Uterus (tissue), 4 donors: ENCODE data around the gene PRDX2. TPM values are rescaled to one million over a fixed set of nuclear protein-coding genes. Genes with fewer than 3 reads are reported as not detected.
A peak's percentile ranks its signal among the peaks of the same experiment; 100 is the strongest.
"Not testable (repeated sequence)": the region's sequence is repeated elsewhere in the genome, so short reads cannot be mapped to it uniquely, and the experiment has no call there.

ENCODE experiments used
- DNase-seq, 2 donors: peaks; one replicate each; pipeline ENCODE4 v3.0.0-alpha.2; 2019 to 2020
- H3K27ac ChIP-seq, 2 donors: fragments of 200-600 bp; sonication (generic); 1 replicate in 1 of 2; 2 replicates in 1 of 2; pipeline ENCODE4 v1.5.1; 2016 to 2018
- H3K27me3 ChIP-seq, 2 donors: fragments of 200-600 bp; sonication (generic); one replicate each; pipeline ENCODE4 v1.5.1; 2018 to 2019; ENCODE audit warnings: control low read depth in 1 of 2
- H3K36me3 ChIP-seq, 2 donors: fragments of 200-600 bp; sonication (generic); one replicate each; pipeline ENCODE4 v1.5.1; 2019; ENCODE audit warnings: control low read depth in 1 of 2
- H3K4me1 ChIP-seq, 2 donors: fragments of 200-600 bp; sonication (generic); one replicate each; pipeline ENCODE4 v1.5.1; 2018 to 2019; ENCODE audit warnings: control low read depth in 1 of 2
- H3K4me3 ChIP-seq, 2 donors: fragments of 200-600 bp; sonication (generic); 1 replicate in 1 of 2; 2 replicates in 1 of 2; pipeline ENCODE4 v1.5.1; 2018 to 2019; ENCODE audit warnings: mild to moderate bottlenecking in 1 of 2
- H3K9me3 ChIP-seq, 2 donors: fragments of 200-600 bp; sonication (generic); one replicate each; pipeline ENCODE4 v1.5.1; 2019; ENCODE audit warnings: control low read depth in 1 of 2
- CTCF ChIP-seq, 4 experiments: fragments of 200-600 bp in 2 of 4; fragments of 450-650 bp in 2 of 4; sonication (generic) in 2 of 4; IDR thresholded peaks; one replicate each; pipeline ENCODE4 v1.5.1; 2016 to 2019; ENCODE audit warnings: antibody characterized with exemption in 4 of 4, mild to moderate bottlenecking in 2 of 4, moderate library complexity in 1 of 4
- POLR2A ChIP-seq, 2 donors: fragments of 450-650 bp; IDR thresholded peaks; one replicate each; pipeline ENCODE4 v1.6.1; 2016; ENCODE audit warnings: antibody characterized with exemption in 2 of 2, mild to moderate bottlenecking in 1 of 2, moderate library complexity in 1 of 2
- intact Hi-C: fragments of 100-400 bp; cut with DNase I; formaldehyde crosslinking; loops from one replicate; pipeline ENCODE4 v1.15.1; 2023; ENCODE audit warnings: low total_unique reads
- total RNA-seq, 4 donors: library from RNA; depleted of rRNA in 3 of 4; stranded (reverse); fragments of >200 nt in 3 of 4; gene quantifications; one replicate each; pipeline versions ENCODE4 v1.1.0 to v1.2.4, GENCODE V29; 2014 to 2023
- donor health status: DM: yes; HTN: yes; CAD: no.

Gene PRDX2
- total RNA-seq, 4 donors from 2014 or later = 148 to 178 (median 163) TPM

GRCh38 chr19:12825254-12826131 lies 23.9 kb upstream of the PRDX2 start:
- no peak for TF ChIP-seq POLR2A (IDR thresholded peaks at IDR 0.05)
- H3K36me3 ChIP-seq = no peaks in the 10 kb centered on the region
- no peak for DNase-seq
- H3K4me1 ChIP-seq = no peaks in the 10 kb centered on the region
- peaks cover 8 to 33% of the 10 kb centered on the region in 2 donors for H3K27me3 ChIP-seq
- H3K27ac ChIP-seq = no peak overlapping the region
- intact Hi-C loops = no loop called here
- no peak overlapping the region for H3K4me3 ChIP-seq
- H3K9me3 ChIP-seq = no peaks in the 10 kb centered on the region

GRCh38 chr19:12821761-12822160 lies 20.2 kb upstream of the PRDX2 start:
- Histone ChIP-seq H3K27me3 (peaks cover 8 to 14% of the 10 kb centered on the region in 2 donors), H3K9me3 (no peaks in the 10 kb centered on the region), H3K4me3 (no peak overlapping the region), H3K4me1 (no peaks in the 10 kb centered on the region), H3K36me3 (no peaks in the 10 kb centered on the region), H3K27ac (no peak overlapping the region)
- TF ChIP-seq CTCF (IDR thresholded peaks at IDR 0.05) (no peak), POLR2A (IDR thresholded peaks at IDR 0.05) (no peak)
- no peak for DNase-seq
- intact Hi-C loops = no loop called here

DNA sequence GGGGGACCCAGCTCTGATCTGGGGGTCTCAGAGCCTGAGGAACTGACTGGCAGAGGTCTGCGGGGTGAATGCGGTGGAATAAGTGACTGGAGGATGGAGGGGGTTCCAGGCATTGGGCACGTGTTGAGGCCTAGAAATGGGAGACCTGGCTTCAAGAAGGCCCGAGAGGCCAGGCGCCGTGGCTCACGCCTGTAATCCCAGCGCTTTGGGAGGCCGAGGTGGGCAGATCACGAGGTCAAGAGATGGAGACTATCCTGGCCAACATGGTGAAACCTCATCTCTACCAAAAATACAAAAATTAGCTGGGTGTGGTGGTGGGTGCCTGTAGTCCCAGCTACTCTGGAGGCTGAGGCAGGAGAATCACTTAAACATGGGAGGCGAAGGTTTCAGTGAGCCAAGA lies 16.2 kb upstream of the PRDX2 start:
- intact Hi-C loops, H3K4me3 ChIP-seq: not testable (repeated sequence)

GRCh38 chr19:12817188-12817587 lies 15.6 kb upstream of the PRDX2 start:
- H3K4me3 ChIP-seq, intact Hi-C loops, H3K27me3 ChIP-seq: not testable (repeated sequence)

More for the DNA sequence above, 16.2 kb upstream of the PRDX2 start:
- not testable (repeated sequence) for DNase-seq, H3K36me3 ChIP-seq, H3K9me3 ChIP-seq, H3K27ac ChIP-seq, H3K27me3 ChIP-seq, H3K4me1 ChIP-seq

DNA sequence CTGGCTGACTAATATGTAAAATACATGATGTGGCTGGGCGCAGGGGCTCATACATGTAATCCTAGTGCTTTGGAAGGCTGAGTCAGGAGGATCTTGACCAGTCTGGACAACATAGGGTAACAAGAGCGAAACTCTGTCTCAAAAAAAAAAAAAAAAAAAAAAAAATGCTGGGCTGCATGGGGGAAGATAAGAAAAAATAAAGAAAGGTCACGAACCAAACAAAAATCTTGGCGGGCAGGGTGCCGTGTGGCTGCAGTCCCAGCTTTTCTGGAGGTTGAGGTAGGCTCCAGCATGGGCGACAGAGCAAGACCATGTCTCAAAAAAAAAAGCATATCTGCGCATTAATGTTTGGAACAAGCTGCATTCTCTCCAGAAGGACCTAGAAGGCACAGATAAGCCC lies 13.5 kb upstream of the PRDX2 start:
- intact Hi-C loops = no loop called here
- no peak for DNase-seq
- Histone ChIP-seq H3K27ac (no peak overlapping the region), H3K36me3 (no peaks in the 10 kb centered on the region), H3K27me3 (no peaks in the 10 kb centered on the region), H3K4me1 (no peaks in the 10 kb centered on the region), H3K4me3 (no peak overlapping the region), H3K9me3 (no peaks in the 10 kb centered on the region)
- TF ChIP-seq CTCF (IDR thresholded peaks at IDR 0.05) = no peak

More at GRCh38 chr19:12817188-12817587, 15.6 kb upstream of the PRDX2 start:
- not testable (repeated sequence) for H3K27ac ChIP-seq, H3K36me3 ChIP-seq, H3K4me1 ChIP-seq, DNase-seq, H3K9me3 ChIP-seq

DNA sequence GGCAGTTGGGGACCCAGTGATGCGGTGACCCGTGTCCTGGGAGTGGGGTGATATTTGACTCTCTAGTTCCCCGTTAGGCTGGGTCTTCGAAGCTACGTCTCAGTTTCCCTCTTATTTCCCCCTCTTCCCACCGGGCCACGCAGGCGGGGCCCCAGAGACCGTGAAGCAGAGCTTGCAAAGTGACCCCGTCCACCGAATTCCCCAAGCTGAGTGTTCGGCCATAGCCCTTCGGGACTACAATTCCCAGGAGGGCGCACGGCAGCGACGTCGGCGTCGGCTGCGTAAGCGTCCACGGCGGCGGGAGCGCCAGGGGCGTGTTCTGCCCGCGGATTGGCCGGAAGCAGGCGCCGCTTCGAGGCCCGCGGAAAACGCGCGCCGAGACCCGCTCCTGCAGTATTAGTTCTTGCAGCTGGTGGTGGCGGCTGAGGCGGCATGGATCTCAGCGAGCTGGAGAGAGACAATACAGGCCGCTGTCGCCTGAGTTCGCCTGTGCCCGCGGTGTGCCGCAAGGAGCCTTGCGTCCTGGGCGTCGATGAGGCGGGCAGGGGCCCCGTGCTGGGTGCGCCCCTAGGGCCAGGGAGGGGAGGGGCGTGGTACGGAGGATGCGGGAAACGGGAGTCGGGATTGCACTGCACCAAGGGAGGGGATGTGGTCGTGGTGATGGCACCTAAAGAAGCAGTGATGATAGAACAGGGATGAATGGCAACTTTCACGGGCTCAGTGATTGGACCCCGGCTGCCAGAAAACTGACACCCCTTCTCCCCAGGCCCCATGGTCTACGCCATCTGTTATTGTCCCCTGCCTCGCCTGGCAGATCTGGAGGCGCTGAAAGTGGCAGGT lies 4.9 kb upstream of the PRDX2 start, which contains the start of gene RNASEH2A:
TSS of gene RNASEH2A (plus strand) at position 343 of the 840 bp plus-strand sequence. CDS start at position 433, 90 bp downstream.
- DNase-seq = peak; percentile 85 to 90
- peak within 1 kb of the TSS; percentile 57 to 68 for H3K27ac ChIP-seq
- intact Hi-C loops = no loop called here

More for the DNA sequence above, 4.9 kb upstream of the PRDX2 start, which contains the start of gene RNASEH2A:
- no peaks in the 10 kb centered on the region for H3K36me3 ChIP-seq
- peak in 1 of 2 donors; percentile 42 for TF ChIP-seq POLR2A (IDR thresholded peaks at IDR 0.05)
- TF ChIP-seq CTCF (IDR thresholded peaks at IDR 0.05) = peak in 1 of 4 experiments; percentile 13
- no peaks in the 10 kb centered on the region for H3K27me3 ChIP-seq
- no peaks in the 10 kb centered on the region for H3K9me3 ChIP-seq
- H3K4me1 ChIP-seq = peaks cover 0 to 6% of the 10 kb centered on the region in 2 donors
- peak within 1 kb of the TSS; percentile 43 to 54 for H3K4me3 ChIP-seq
